ENCODE data around the gene PRDX4.
"Not testable (repeated sequence)": the region's sequence is repeated elsewhere in the genome, so short reads cannot be mapped to it uniquely, and the experiment has no call there.

PRDX4 gene

DNA sequence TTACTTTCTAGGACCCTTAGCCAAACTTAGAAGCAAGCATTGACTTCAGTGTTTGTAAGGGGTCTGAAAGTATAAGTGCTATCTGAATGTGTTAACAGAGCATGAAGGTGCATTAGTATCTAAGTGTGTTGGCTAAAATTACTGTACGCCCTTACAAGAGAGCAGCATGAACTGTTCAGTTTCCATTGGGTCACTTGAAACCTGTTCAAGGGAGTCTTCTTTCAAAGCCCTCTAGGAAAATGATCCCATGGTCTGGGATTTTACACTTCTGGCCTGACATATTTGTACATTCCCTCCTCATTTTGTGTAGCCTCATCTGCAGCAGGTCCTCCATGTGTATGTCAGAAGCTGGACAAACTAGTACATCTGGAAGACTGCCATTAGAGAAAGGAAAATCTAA lies 3.2 kb downstream of the PRDX4 start:
- TF ChIP-seq, protein P1, sequence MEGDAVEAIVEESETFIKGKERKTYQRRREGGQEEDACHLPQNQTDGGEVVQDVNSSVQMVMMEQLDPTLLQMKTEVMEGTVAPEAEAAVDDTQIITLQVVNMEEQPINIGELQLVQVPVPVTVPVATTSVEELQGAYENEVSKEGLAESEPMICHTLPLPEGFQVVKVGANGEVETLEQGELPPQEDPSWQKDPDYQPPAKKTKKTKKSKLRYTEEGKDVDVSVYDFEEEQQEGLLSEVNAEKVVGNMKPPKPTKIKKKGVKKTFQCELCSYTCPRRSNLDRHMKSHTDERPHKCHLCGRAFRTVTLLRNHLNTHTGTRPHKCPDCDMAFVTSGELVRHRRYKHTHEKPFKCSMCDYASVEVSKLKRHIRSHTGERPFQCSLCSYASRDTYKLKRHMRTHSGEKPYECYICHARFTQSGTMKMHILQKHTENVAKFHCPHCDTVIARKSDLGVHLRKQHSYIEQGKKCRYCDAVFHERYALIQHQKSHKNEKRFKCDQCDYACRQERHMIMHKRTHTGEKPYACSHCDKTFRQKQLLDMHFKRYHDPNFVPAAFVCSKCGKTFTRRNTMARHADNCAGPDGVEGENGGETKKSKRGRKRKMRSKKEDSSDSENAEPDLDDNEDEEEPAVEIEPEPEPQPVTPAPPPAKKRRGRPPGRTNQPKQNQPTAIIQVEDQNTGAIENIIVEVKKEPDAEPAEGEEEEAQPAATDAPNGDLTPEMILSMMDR (IDR thresholded peaks at IDR 0.05; ENCODE audit: control insufficient read depth, extremely low read depth, insufficient read depth): no peak
- no peak for DNase-seq (ENCODE audit: low read depth)
- no peak overlapping the region for H3K4me3 ChIP-seq (ENCODE audit: low read depth, low read length)

DNA sequence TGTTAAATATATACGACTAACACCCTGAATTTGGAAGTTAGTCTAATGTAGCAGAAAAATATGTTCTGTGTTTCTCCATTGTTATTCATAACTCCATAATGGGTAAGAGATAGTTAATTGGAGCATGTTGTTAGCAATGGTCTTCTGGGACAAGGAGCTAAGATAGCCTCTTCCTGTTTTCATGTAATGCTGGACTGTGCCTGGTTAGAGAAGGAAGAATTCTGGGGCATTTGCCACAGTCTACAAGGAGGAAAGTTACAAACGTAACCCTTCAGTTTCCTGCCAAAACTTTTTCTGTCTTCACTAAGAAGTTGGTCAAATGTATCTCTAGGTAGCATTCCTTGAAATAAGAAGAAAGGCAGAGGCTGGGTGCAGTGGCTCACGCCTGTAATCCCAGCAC lies 5.8 kb downstream of the PRDX4 start:
- no peak for DNase-seq (ENCODE audit: low read depth)
- no peak overlapping the region for H3K4me3 ChIP-seq (ENCODE audit: low read depth, low read length)
- TF ChIP-seq, protein P1 (IDR thresholded peaks at IDR 0.05; ENCODE audit: control insufficient read depth, extremely low read depth, insufficient read depth): no peak

DNA sequence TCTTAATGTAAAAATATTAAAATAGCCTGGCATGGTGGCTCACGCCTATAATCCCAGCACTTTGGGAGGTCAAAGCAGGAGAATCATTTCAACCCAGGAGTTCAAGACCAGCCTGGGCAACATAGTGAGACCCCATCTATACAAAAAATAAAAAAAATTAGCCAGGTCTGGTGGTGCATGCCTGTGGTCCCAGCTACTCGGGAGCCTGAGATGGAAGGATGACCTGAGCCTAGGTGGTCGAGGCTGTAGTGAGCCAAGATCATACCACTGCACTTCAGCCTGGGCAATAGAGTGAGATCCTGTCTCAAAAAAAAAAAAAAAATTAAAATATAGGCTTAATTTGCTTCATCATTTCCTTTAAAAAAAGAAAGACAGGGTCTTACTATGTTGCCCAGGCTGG lies 9.2 kb downstream of the PRDX4 start:
- not testable (repeated sequence) for H3K4me3 ChIP-seq (ENCODE audit: low read depth, low read length)

DNA sequence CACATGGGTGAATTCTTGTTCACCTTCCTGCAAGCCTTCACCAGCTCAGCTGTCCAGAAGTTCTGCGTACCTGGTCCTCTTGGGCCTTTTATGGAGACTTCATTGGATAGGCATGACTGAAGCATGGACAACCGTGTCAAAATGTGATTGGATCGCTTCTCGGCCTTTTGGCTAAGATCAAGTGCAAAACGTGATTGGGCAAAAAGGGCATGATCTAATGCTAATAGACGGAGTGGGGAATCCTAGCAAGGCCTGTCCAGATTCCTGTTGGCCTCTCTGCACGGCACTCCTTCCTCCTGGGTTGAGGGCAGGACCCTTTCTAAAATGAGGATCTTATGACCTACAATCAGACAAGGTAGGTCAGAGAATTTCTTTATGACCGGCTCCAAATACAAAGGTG lies 24.9 kb downstream of the PRDX4 start:
- no peak for DNase-seq (ENCODE audit: low read depth)
- TF ChIP-seq, protein P1 (IDR thresholded peaks at IDR 0.05; ENCODE audit: control insufficient read depth, extremely low read depth, insufficient read depth): no peak
- no peak overlapping the region for H3K4me3 ChIP-seq (ENCODE audit: low read depth, low read length)

More for the DNA sequence above, 9.2 kb downstream of the PRDX4 start:
- not testable (repeated sequence) for DNase-seq (ENCODE audit: low read depth)

DNA sequence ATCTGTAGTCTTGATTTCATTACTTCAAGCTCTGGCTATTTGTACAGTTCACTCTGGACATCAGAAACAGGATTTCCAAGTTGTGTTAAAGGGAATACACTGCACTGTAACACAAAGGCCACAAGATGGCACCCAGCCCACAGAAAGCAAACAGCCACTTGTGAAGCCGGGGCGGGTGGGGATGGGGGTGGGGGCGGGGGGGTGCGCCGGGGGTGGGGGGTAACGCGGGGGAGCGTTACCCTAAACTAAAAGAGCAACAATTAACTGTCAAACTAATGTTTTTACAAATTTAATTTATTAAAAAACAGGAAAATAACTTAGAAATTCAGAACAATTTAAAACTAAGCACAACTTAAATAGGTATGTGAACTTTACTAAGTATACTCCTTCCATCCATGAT lies 27.3 kb downstream of the PRDX4 start:
- no peak overlapping the region for H3K4me3 ChIP-seq (ENCODE audit: low read depth, low read length)
- TF ChIP-seq, protein P1 (IDR thresholded peaks at IDR 0.05; ENCODE audit: control insufficient read depth, extremely low read depth, insufficient read depth): peak; percentile 65
- DNase-seq (ENCODE audit: low read depth): peak; percentile 39

DNA sequence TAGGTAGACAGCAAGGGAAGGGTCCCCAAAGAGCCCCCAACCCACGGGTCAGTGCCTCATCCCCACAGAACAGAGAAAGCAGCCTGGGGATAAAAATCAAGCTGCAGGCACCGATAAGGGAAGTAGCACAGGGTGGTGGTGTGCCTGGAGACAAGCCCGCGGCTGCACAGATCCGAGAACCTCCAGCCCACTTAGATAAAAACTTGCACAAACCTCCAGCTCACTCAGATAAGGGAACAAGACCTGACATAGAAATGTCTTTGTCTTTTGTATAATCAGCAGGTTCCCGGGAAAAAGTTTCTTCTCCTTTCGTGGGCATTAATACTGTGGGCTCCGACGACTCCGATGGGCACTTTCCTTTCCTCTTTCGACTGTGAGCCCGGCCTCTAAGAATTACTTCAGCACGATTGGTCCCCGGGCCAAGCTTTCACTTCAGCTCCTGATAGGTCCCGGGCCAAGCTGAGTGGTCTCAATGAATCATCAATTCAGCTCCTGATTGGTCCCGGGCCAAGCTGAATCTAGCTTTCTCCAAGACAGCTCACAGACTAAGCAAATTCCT lies 32.4 kb downstream of the PRDX4 start:
- TF ChIP-seq, protein P1 (IDR thresholded peaks at IDR 0.05; ENCODE audit: control insufficient read depth, extremely low read depth, insufficient read depth): no peak
- no peak for DNase-seq (ENCODE audit: low read depth)
- no peak overlapping the region for H3K4me3 ChIP-seq (ENCODE audit: low read depth, low read length)

DNA sequence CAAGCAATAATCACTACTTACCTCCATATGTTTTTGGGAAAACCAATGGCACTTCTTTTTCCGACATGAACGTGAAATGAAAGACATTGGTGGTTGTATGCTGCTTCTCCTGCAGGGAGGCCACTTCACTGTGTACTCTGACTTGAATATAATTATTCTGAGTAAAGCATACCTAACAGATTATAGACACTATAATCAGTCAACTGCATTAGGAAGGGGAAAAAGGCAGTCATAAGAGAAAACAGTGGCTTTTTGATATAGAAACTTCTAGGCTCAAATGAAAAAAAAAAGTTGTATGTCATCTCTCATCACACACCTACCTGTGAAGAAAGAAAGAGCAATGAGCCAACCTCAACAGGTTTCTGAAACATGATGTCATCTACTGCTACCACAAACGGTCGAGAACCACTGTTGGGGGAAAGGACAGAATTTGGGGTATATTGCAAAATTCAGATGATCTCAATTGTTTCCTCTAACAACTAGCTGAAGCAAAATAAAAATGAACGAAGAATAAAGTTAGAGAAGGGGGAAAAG lies 37.4 kb downstream of the PRDX4 start:
- no peak overlapping the region for H3K4me3 ChIP-seq (ENCODE audit: low read depth, low read length)
- no peak for DNase-seq (ENCODE audit: low read depth)
- TF ChIP-seq, protein P1 (IDR thresholded peaks at IDR 0.05; ENCODE audit: control insufficient read depth, extremely low read depth, insufficient read depth): no peak
